HL-60/S4 (cell line): ENCODE data around the gene FOXN3.
"Not testable (repeated sequence)": the region's sequence is repeated elsewhere in the genome, so short reads cannot be mapped to it uniquely, and the experiment has no call there.

Source experiments
- in situ Hi-C: fragments of 300-500 bp; cut with MboI; formaldehyde crosslinking; loops from 2 replicates; pipeline ENCODE4 v1.14.3; 2022; ENCODE audit warnings: low sequenced_read_pairs

FOXN3 gene

GRCh38 chr14:89111232-89111631 lies 305.8 kb downstream of the FOXN3 start:
- in situ Hi-C loops: not testable (repeated sequence)

- in situ Hi-C loops: no loop called here
These were observed 306.9 kb downstream of the FOXN3 start for GRCh38 chr14:89110110-89110509.

GRCh38 chr14:89108608-89109007 lies 308.4 kb downstream of the FOXN3 start:
- in situ Hi-C loops: no loop called here

- in situ Hi-C loops: no loop called here
These were observed 309.4 kb downstream of the FOXN3 start for GRCh38 chr14:89107626-89108025.
